ENCODE data around the gene INTS1. TPM values are rescaled to one million over a fixed set of nuclear protein-coding genes. Genes with fewer than 3 reads are reported as not detected.

The INTS1 gene
- total RNA-seq, 4 donors from 2014 or later = 33.1 to 80.3 (median 48.0) TPM

DNA sequence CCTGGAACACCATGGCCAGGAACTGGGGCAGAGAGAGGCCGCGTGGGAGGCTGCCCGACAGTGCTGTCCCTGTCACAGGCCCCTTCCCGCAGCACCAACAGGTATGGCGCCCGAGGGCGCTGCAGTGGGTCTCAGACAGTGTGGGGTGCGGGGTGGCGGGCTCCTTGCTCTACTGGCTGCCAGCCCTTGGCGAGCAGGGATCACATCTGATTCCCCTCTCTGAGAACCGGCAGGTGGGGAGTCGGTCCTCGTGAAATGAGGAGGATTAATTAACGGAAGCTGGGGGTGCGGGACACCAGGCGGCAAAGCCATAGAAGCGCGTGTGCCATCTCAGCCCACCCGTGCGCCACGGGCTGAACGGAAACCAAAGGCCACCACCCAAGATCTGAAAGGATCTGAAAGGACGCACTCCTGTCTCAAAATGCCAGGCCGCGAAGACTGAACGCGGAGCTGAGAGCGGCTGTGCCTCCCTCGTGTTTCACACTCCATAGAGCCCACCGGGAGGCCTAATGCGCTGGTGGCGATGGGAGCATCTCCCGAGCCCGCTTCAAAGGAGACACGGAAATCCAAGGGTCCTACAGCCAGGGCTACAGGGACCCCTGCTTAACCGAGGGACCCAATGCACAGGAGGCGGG lies 6.8 kb downstream of the INTS1 start:
- intact Hi-C loops (cut with DNase I) = no loop called here
- Histone ChIP-seq H3K36me3 (peaks cover 58 to 100% (median 99%) of the 10 kb centered on the region in 4 donors), H3K4me3 (no peak overlapping the region), H3K27me3 (no peaks in the 10 kb centered on the region), H3K4me1 (peaks cover 7 to 14% (median 12%) of the 10 kb centered on the region in 4 donors), H3K9me3 (no peaks in the 10 kb centered on the region), H3K27ac (replicated peaks in 1 of 4) (no peak overlapping the region)
- no peak for TF ChIP-seq POLR2AphosphoS5 (IDR thresholded peaks at IDR 0.05)
- TF ChIP-seq, protein P1, sequence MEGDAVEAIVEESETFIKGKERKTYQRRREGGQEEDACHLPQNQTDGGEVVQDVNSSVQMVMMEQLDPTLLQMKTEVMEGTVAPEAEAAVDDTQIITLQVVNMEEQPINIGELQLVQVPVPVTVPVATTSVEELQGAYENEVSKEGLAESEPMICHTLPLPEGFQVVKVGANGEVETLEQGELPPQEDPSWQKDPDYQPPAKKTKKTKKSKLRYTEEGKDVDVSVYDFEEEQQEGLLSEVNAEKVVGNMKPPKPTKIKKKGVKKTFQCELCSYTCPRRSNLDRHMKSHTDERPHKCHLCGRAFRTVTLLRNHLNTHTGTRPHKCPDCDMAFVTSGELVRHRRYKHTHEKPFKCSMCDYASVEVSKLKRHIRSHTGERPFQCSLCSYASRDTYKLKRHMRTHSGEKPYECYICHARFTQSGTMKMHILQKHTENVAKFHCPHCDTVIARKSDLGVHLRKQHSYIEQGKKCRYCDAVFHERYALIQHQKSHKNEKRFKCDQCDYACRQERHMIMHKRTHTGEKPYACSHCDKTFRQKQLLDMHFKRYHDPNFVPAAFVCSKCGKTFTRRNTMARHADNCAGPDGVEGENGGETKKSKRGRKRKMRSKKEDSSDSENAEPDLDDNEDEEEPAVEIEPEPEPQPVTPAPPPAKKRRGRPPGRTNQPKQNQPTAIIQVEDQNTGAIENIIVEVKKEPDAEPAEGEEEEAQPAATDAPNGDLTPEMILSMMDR (IDR thresholded peaks at IDR 0.05) = no peak
- TF ChIP-seq POLR2A (IDR thresholded peaks at IDR 0.05; ENCODE audit: low read depth) = no peak
- no peak for TF ChIP-seq EP300 (IDR thresholded peaks at IDR 0.05)
- 87% methylated on average over 30 of the region's 37 CpGs for WGBS
- DNase-seq (ENCODE audit: extremely low spot score) = no peak

DNA sequence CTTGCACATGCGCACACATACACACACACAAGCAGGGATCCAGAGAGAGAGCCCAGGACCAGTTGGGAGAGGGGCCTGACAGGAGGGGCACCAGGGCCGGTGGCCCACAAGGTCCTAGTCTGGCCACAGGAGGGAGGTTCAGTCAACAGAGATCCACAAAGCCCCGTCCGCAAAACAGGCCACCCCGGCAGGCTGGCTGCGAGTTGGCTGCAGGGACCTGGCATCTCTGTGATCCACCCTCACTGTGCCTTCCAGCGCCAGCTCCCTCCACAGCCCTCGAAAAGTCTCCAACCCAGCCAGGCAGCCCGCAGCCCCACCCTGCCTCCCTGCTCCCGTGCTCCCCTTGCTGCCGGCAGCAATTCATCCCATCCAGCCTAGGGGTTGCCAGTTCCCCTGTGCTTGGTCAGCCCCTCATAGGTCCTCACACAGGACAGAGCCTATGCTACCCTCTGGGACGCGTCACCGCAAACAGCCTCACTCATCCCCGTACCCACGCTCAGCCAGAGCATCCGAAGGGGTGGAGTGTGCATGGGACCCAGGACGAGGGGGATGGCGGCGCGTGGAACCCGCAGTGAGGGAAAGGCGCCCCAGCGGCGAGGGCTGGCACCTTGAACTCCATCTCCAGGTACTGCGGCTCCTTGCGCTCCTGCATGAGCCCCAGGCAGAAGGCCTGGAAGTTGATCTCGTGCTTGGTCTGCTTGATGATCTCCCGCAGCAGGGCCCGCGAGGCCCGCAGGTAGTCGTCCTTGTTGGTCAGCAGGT lies 7.5 kb downstream of the INTS1 start:
- Histone ChIP-seq H3K27ac (replicated peaks in 1 of 4) (no peak overlapping the region), H3K36me3 (peaks cover 58 to 100% (median 99%) of the 10 kb centered on the region in 4 donors), H3K9me3 (no peaks in the 10 kb centered on the region), H3K27me3 (no peaks in the 10 kb centered on the region), H3K4me3 (no peak overlapping the region), H3K4me1 (peaks cover under 1 to 7% (median 5%) of the 10 kb centered on the region in 4 donors)
- intact Hi-C loops (cut with DNase I) = no loop called here
- 94% methylated on average over 20 of the region's 33 CpGs for WGBS
- DNase-seq (ENCODE audit: extremely low spot score) = no peak
- TF ChIP-seq, protein P1 (IDR thresholded peaks at IDR 0.05) = no peak
- TF ChIP-seq POLR2AphosphoS5 (IDR thresholded peaks at IDR 0.05) (no peak), POLR2A (IDR thresholded peaks at IDR 0.05; ENCODE audit: low read depth) (no peak), EP300 (IDR thresholded peaks at IDR 0.05) (no peak)

DNA sequence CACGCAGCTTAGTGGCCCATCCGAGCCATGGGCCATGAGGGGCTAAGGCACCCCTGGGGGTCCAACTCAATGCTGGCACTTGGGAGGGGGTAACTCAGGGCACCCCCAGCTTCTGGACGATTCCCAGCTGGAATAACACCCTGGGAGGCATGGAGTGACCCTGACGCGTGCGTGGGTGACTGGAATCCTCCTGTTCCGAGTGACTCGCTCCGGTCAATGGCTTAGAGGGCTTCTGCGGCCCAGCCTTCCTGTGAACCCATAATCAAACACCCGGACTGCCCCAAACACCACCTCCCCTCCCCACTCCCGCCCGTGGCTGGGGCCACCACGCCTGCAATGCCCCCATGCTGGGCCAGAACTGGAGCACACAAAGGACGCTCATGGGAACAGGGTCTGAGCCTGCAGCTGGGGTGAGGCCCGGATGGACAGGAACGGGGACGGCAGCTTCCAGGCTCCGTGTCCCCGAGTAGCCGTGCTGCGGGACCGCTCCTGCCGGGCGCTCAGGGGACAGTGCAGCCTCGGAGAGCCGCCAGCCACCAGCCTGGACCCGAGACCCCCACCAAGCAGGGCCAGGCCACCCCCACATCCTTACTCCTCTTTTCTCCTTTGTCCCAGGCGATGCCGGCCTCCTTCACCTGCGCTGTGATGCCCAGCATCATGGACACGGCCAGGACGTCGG lies 8.5 kb downstream of the INTS1 start:
- no peaks in the 10 kb centered on the region for H3K27me3 ChIP-seq
- intact Hi-C loops (cut with DNase I) = no loop called here
- WGBS = 83% methylated on average over 7 of the region's 34 CpGs
- DNase-seq (ENCODE audit: extremely low spot score) = no peak
- peaks cover 58 to 100% (median 99%) of the 10 kb centered on the region in 4 donors for H3K36me3 ChIP-seq
- no peak overlapping the region for H3K4me3 ChIP-seq
- H3K4me1 ChIP-seq = no peaks in the 10 kb centered on the region
- H3K27ac ChIP-seq (replicated peaks in 1 of 4) = no peak overlapping the region
- no peak for TF ChIP-seq POLR2AphosphoS5 (IDR thresholded peaks at IDR 0.05)
- TF ChIP-seq, protein P1 (IDR thresholded peaks at IDR 0.05) = no peak
- no peaks in the 10 kb centered on the region for H3K9me3 ChIP-seq

DNA sequence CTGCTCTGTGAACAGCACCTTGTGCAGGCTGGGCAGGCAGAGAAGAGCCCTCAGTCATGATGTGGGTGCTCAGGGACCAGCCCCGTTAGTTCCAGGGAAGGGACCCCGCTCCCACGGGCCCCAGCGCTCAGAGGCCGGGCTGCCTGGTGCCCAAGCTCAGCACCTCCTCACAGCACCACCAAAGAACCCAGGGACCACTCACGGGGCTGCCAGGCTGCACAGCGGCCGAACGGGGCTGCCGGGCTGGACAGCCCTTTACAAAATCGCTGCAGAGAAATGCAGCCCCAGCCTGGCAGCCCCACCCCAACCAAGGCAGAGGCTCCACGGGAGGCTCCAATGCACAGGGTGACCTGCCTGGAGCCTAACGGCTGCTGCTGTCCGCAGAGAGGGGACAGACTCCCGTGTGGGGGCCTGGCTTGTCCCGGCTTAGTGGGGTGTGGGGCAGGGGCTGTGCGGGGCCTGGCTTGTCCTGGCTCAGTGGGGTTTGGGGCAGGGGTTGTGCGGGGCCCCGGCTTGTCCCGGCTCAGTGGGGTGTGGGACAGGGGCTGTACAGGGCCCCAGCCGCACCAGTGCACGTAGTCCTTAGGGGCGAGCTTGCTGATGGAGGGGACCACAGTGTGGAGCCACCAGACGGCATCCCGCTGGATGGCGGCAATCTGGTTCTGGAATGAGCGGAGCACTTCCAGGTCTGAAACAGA lies 9.2 kb downstream of the INTS1 start:
- no peak overlapping the region for H3K4me3 ChIP-seq
- intact Hi-C loops (cut with DNase I) = no loop called here
- no peak overlapping the region for H3K27ac ChIP-seq (replicated peaks in 1 of 4)
- peaks cover 58 to 100% (median 99%) of the 10 kb centered on the region in 4 donors for H3K36me3 ChIP-seq
- no peak for TF ChIP-seq EP300 (IDR thresholded peaks at IDR 0.05)
- TF ChIP-seq POLR2AphosphoS5 (IDR thresholded peaks at IDR 0.05) = no peak
- TF ChIP-seq, protein P1 (IDR thresholded peaks at IDR 0.05) = no peak
- TF ChIP-seq POLR2A (IDR thresholded peaks at IDR 0.05; ENCODE audit: low read depth) = no peak
- no peaks in the 10 kb centered on the region for H3K9me3 ChIP-seq
- H3K4me1 ChIP-seq = no peaks in the 10 kb centered on the region
- H3K27me3 ChIP-seq = no peaks in the 10 kb centered on the region
- no peak for DNase-seq (ENCODE audit: extremely low spot score)
- WGBS = 93% methylated on average over 13 of the region's 27 CpGs
